ENCODE results near the gene DNAAF2. TPM values are rescaled to one million over a fixed set of nuclear protein-coding genes. Genes with fewer than 3 reads are reported as not detected.

DNAAF2 gene
- total and polyA plus RNA-seq, 2 of the 13 experiments (the other 11 are each of a cell fraction or from before 2014, with no cell fraction given): 6.1 to 13.6 TPM

- TF ChIP-seq ZNF850 (CRISPR knock-in tag; conservative IDR thresholded peaks at IDR 0.05): no peak
Observed at GRCh38 chr14:49598485-49599300, 36.4 kb downstream of the DNAAF2 start, which contains the start of gene LRR1 (continued).

- intact Hi-C loops (cut with micrococcal nuclease; ENCODE audit: unreplicated experiment): loop anchor here (1.0 kb wide), 1 partner anchor 37 kb away; the partner anchor contains the start of gene DNAAF2
- BruUV-seq (replicated peaks): no TSS peak
- no peak overlapping the region for H2AFZ ChIP-seq (ENCODE audit: low read length)
- ChIA-PET CTCF (ENCODE audit: low intra/inter-chr PET ratio, low total read pairs) (interaction anchor here (1.0 kb wide), 1 partner anchor 11 kb away, joined by 4 read pairs; no protein-coding TSS in a partner anchor), POLR2A (interaction anchor here (1.1 to 5.7 kb wide), 8 partner anchors 8 to 171 kb away, joined by 3 to 97 read pairs (median 6); partner anchors contain the start of genes MGAT2, RPL36AL and RPS29)
- H3K79me2 ChIP-seq (ENCODE audit: insufficient read depth, low read length): peaks cover 21% of the 10 kb centered on the region
- WGBS (ENCODE audit: low lambda C conversion rate): 0% methylated on average over 12 of the region's 15 CpGs
- H3K4me3 ChIP-seq (replicated peaks in 1 of 3; ENCODE audit: insufficient read depth in 1 of 3, low read depth in 2 of 3, low read length in 3 of 3): peak overlapping the region; percentile 79 to 91 (median 83)
- H3K36me3 ChIP-seq (replicated peaks in 1 of 2; ENCODE audit: control insufficient read depth in 1 of 2, insufficient read depth in 2 of 2, low read length in 2 of 2): peaks cover 0 to 5% of the 10 kb centered on the region in 2 experiments; a peak in 4 of 5 replicates
- no peaks in the 10 kb centered on the region for H3K9me3 ChIP-seq (ENCODE audit: low read length)
- DNase-seq (ENCODE audit: low spot score): no peak
- peak overlapping the region; percentile 97 for H3K27ac ChIP-seq (ENCODE audit: extremely low read length, insufficient read depth, low read length)
- in situ Hi-C loops (cut with HindIII; ENCODE audit: extremely low pct_ligation_motif_present, low pct_unique_long_range_greater_than_20kb): no loop called here
- H3K9ac ChIP-seq (ENCODE audit: insufficient read depth, low read depth, low read length): peak overlapping the region; percentile 94
- no peaks in the 10 kb centered on the region; a peak in 1 of 5 replicates for H3K27me3 ChIP-seq (ENCODE audit: control insufficient read depth in 1 of 2, insufficient read depth in 2 of 2, low read length in 2 of 2)
- no peak; the same call in 1 of the 3 replicates for ATAC-seq
- peaks cover 45% of the 10 kb centered on the region for H3K4me1 ChIP-seq (ENCODE audit: insufficient read depth, low read length)
- peak overlapping the region; percentile 76 for H3K4me2 ChIP-seq (ENCODE audit: low read depth, low read length)
- FAIRE-seq: no peak
- no peaks in the 10 kb centered on the region for H4K20me1 ChIP-seq (ENCODE audit: insufficient read depth, low read length)
- no peak for TF ChIP-seq ZBTB10 (CRISPR knock-in tag; IDR thresholded peaks at IDR 0.05; ENCODE audit: borderline replicate concordance)
- TF ChIP-seq DZIP1 (CRISPR knock-in tag; IDR thresholded peaks at IDR 0.05): 0 out of 2 replicates have a peak, but pooled peaks have one; percentile 13
- no peak for TF ChIP-seq ZMAT5 (CRISPR knock-in tag; IDR thresholded peaks at IDR 0.05; ENCODE audit: borderline replicate concordance, low read depth)
- 0 out of 2 replicates have a peak, but pooled peaks have one; percentile 11 for TF ChIP-seq RNF219 (CRISPR knock-in tag; IDR thresholded peaks at IDR 0.05)
- no peak for TF ChIP-seq TFE3 (CRISPR knock-in tag; IDR thresholded peaks at IDR 0.05)
- TF ChIP-seq FOXJ3 (CRISPR knock-in tag; IDR thresholded peaks at IDR 0.05; ENCODE audit: borderline replicate concordance): no peak
- TF ChIP-seq KLF13 (CRISPR knock-in tag; IDR thresholded peaks at IDR 0.05): 0 out of 2 replicates have a peak, but pooled peaks have one; percentile 8
- no peak for TF ChIP-seq ATAD3A (CRISPR knock-in tag; IDR thresholded peaks at IDR 0.05)
- TF ChIP-seq ZFP1 (CRISPR knock-in tag; IDR thresholded peaks at IDR 0.05): 0 out of 2 replicates have a peak, but pooled peaks have one; percentile 46
- no peak for TF ChIP-seq ZNF737 (CRISPR knock-in tag; IDR thresholded peaks at IDR 0.05; ENCODE audit: borderline replicate concordance)
Observed at GRCh38 chr14:49598189-49598484, 36.9 kb downstream of the DNAAF2 start.
